Subcutaneous abdominal adipose tissue (tissue), 5 donors: ENCODE results near the gene ODF2L.
"Not testable (repeated sequence)": the region's sequence is repeated elsewhere in the genome, so short reads cannot be mapped to it uniquely, and the experiment has no call there.

Experiments
- H3K27ac ChIP-seq: one replicate; pipeline ENCODE4 v1.7.0; 2013; ENCODE audit warnings: low read depth, mild to moderate bottlenecking, inconsistent platforms, low read length, moderate library complexity
- H3K27me3 ChIP-seq, 5 donors: one replicate each; pipeline ENCODE4 v1.7.0; 2013; ENCODE audit warnings: low read length in 5 of 5, inconsistent platforms in 1 of 5; ENCODE audit not compliant: control insufficient read depth in 5 of 5, insufficient read depth in 4 of 5
- H3K36me3 ChIP-seq, 5 donors: one replicate each; pipeline ENCODE4 v1.7.0; 2013; ENCODE audit warnings: low read length in 5 of 5; ENCODE audit not compliant: control insufficient read depth in 5 of 5, insufficient read depth in 5 of 5
- H3K4me1 ChIP-seq, 5 donors: one replicate each; pipeline ENCODE4 v1.7.0; 2013; ENCODE audit warnings: low read length in 5 of 5, mild to moderate bottlenecking in 3 of 5, moderate library complexity in 1 of 5; ENCODE audit not compliant: control insufficient read depth in 5 of 5, insufficient read depth in 5 of 5
- H3K4me3 ChIP-seq, 5 donors: one replicate each; pipeline ENCODE4 v1.7.0; 2013; ENCODE audit warnings: low read length in 5 of 5, low read depth in 1 of 5
- H3K9ac ChIP-seq, 5 donors: one replicate each; pipeline ENCODE4 v1.7.0; 2013; ENCODE audit warnings: low read length in 5 of 5, mild to moderate bottlenecking in 4 of 5, moderate library complexity in 3 of 5
- H3K9me3 ChIP-seq, 5 donors: one replicate each; pipeline ENCODE4 v1.7.0; 2013; ENCODE audit warnings: low read length in 5 of 5; ENCODE audit not compliant: control insufficient read depth in 5 of 5
- donor health status: healthy.
- donor health status: healthy.
- donor health status: healthy.
- donor health status: healthy.
- donor health status: healthy.

Gene ODF2L

GRCh38 chr1:86362807-86363206 is 33.3 kb downstream of the ODF2L start:
- Histone ChIP-seq H3K36me3 (peaks cover 5 to 13% (median 10%) of the 10 kb centered on the region in 5 donors), H3K27me3 (no peaks in the 10 kb centered on the region), H3K9ac (no peak overlapping the region), H3K27ac (no peak overlapping the region), H3K9me3 (no peaks in the 10 kb centered on the region), H3K4me1 (no peaks in the 10 kb centered on the region), H3K4me3 (no peak overlapping the region)

- peaks cover 26 to 34% (median 29%) of the 10 kb centered on the region in 5 donors for H3K36me3 ChIP-seq
- no peaks in the 10 kb centered on the region for H3K4me1 ChIP-seq
- no peaks in the 10 kb centered on the region for H3K9me3 ChIP-seq
- H3K4me3 ChIP-seq = no peak overlapping the region
- H3K27me3 ChIP-seq = no peaks in the 10 kb centered on the region
- H3K9ac ChIP-seq = no peak overlapping the region
- H3K27ac ChIP-seq = no peak overlapping the region
Observed at GRCh38 chr1:86357796-86358195, 38.3 kb downstream of the ODF2L start.

GRCh38 chr1:86356247-86356646 is 39.9 kb downstream of the ODF2L start:
- no peak overlapping the region for H3K4me3 ChIP-seq
- H3K9ac ChIP-seq = no peak overlapping the region
- no peaks in the 10 kb centered on the region for H3K4me1 ChIP-seq
- H3K9me3 ChIP-seq = no peaks in the 10 kb centered on the region
- H3K27me3 ChIP-seq = no peaks in the 10 kb centered on the region
- peaks cover 24 to 39% (median 34%) of the 10 kb centered on the region in 5 donors for H3K36me3 ChIP-seq
- H3K27ac ChIP-seq = no peak overlapping the region

DNA sequence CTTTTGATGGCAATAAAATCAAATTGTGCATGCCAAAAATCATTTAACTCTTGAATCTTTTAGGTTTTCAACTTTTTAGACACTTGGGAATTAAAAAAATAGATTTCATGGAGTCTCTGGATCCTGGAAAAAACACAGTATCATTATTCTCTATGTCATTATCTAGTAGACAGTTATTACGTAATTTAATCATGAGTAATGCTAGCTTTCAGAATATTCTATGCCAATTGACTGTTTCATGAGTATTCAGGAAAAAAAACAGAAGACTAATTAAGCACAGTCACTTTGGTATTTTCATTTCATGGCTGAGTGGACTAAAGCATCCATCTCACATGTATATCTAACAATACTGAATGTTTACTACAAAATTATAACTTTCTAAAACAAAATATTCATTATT is 44.0 kb downstream of the ODF2L start:
- no peaks in the 10 kb centered on the region for H3K9me3 ChIP-seq
- H3K4me3 ChIP-seq = no peak overlapping the region
- peaks cover 21 to 31% (median 25%) of the 10 kb centered on the region in 5 donors for H3K36me3 ChIP-seq
- H3K4me1 ChIP-seq = no peaks in the 10 kb centered on the region
- no peak overlapping the region for H3K27ac ChIP-seq
- H3K27me3 ChIP-seq = no peaks in the 10 kb centered on the region
- H3K9ac ChIP-seq = no peak overlapping the region

DNA sequence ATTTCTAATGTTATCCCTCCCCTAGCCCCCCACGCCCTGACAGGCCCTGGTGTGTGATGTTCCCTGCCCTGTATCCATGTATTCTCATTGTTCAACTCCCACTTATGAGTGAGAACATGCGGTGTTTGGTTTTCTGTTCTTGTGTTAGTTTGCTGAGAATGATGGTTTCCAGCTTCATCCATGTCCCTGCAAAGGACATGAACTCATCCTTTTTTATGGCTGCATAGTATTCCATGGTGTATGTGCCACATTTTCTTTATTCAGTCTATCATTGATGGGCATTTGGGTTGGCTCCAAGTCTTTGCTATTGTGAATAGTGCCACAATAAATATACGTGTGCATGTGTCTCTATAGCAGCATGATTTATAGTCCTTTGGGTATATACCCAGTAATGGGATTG is 45.9 kb downstream of the ODF2L start:
- H3K9me3 ChIP-seq, H3K27me3 ChIP-seq, H3K4me3 ChIP-seq, H3K4me1 ChIP-seq, H3K27ac ChIP-seq, H3K9ac ChIP-seq: not testable (repeated sequence)
- H3K36me3 ChIP-seq = peaks cover 18 to 29% (median 21%) of the 10 kb centered on the region in 5 donors

GRCh38 chr1:86346388-86346787 is 49.7 kb downstream of the ODF2L start:
- Histone ChIP-seq H3K4me3 (no peak overlapping the region), H3K9ac (no peak overlapping the region), H3K36me3 (peaks cover 0 to 6% (median 0%) of the 10 kb centered on the region in 5 donors), H3K9me3 (peaks cover 0 to 8% (median 0%) of the 10 kb centered on the region in 5 donors), H3K4me1 (no peaks in the 10 kb centered on the region), H3K27me3 (no peaks in the 10 kb centered on the region), H3K27ac (no peak overlapping the region)

DNA sequence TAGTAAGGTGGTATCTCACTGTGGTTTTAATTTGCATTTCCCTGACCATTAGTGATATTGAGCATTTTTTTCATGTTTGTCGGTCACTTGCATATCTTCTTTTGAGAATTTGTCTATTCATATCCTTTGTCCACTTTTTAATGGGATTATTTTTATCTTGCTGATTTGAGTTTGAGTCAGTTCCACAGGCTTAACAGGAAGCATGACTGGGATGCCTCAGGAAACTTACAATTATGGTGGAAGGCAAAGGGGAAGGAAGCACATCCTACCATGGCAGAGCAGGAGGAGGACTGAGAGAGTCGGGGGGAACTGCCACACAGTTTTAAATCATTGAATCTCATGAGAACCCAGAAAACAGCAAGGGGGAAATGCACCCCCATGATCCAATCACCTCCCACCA is 51.1 kb downstream of the ODF2L start:
- peaks cover 0 to 6% (median 0%) of the 10 kb centered on the region in 5 donors for H3K36me3 ChIP-seq
- H3K27me3 ChIP-seq = no peaks in the 10 kb centered on the region
- H3K27ac ChIP-seq = no peak overlapping the region
- H3K4me1 ChIP-seq = no peaks in the 10 kb centered on the region
- no peak overlapping the region for H3K9ac ChIP-seq
- peaks cover 0 to 8% (median 0%) of the 10 kb centered on the region in 5 donors for H3K9me3 ChIP-seq
- no peak overlapping the region for H3K4me3 ChIP-seq

DNA sequence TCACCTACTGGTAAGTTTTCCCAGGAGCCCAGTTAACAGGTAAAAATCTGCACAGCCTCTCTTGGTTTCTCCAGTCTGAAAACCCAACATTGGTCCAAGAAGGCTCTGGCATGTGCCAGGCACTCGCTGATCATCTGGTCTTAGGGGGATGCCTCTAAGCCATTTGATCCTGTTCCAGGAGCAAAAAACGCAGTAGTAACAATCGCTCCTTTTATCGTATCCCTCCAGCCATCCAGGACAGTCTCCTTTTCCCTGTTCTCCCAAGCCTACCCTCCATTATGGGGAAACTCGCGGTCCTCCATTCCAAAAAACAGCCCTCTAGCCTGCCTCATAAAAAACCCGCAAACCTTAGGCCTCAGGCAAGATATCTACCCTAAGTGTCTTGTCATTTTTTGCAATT is 56.2 kb downstream of the ODF2L start:
- Histone ChIP-seq H3K36me3 (no peaks in the 10 kb centered on the region), H3K27me3 (no peaks in the 10 kb centered on the region), H3K27ac (no peak overlapping the region), H3K9me3 (peaks cover 0 to under 1% (median 0%) of the 10 kb centered on the region in 5 donors), H3K4me1 (peaks cover 0 to 4% (median 0%) of the 10 kb centered on the region in 5 donors), H3K4me3 (no peak overlapping the region), H3K9ac (no peak overlapping the region)

- Histone ChIP-seq H3K36me3 (no peaks in the 10 kb centered on the region), H3K9me3 (no peaks in the 10 kb centered on the region), H3K9ac (no peak overlapping the region), H3K4me1 (peaks cover 0 to 4% (median 0%) of the 10 kb centered on the region in 5 donors), H3K4me3 (no peak overlapping the region), H3K27me3 (no peaks in the 10 kb centered on the region), H3K27ac (no peak overlapping the region)
Observed at GRCh38 chr1:86339014-86339812, 56.9 kb downstream of the ODF2L start.

- H3K4me3 ChIP-seq = no peak overlapping the region
- H3K9me3 ChIP-seq = no peaks in the 10 kb centered on the region
- H3K27ac ChIP-seq = no peak overlapping the region
- no peaks in the 10 kb centered on the region for H3K27me3 ChIP-seq
- no peak overlapping the region for H3K9ac ChIP-seq
- H3K36me3 ChIP-seq = no peaks in the 10 kb centered on the region
- peaks cover 0 to 4% (median 0%) of the 10 kb centered on the region in 5 donors for H3K4me1 ChIP-seq
Observed at GRCh38 chr1:86335916-86336315, 60.2 kb downstream of the ODF2L start.
